WTC11 (cell line): ENCODE measurements around the gene TIAM2.

Experiments used
- ATF3 ChIP-seq: sonication (generic); formaldehyde crosslinking; conservative IDR thresholded peaks from 2 replicates; pipeline ENCODE4 v1.8.1; 2022; ENCODE audit warnings: mild to moderate bottlenecking, missing genetic modification reagents
- ETV6 ChIP-seq: sonication (generic); formaldehyde crosslinking; IDR thresholded peaks from 2 replicates; pipeline ENCODE4 v1.8.1; 2022; ENCODE audit warnings: mild to moderate bottlenecking, missing genetic modification reagents
- FOXP1 ChIP-seq: sonication (generic); formaldehyde crosslinking; IDR thresholded peaks from 2 replicates; pipeline ENCODE4 v1.8.0; 2022; ENCODE audit warnings: missing genetic modification reagents, mild to moderate bottlenecking, moderate library complexity, borderline replicate concordance
- FOXP4 ChIP-seq: sonication (generic); formaldehyde crosslinking; IDR thresholded peaks from 2 replicates; pipeline ENCODE4 v1.8.0; 2022; ENCODE audit warnings: mild to moderate bottlenecking, missing genetic modification reagents
- NR1H2 ChIP-seq: sonication (generic); formaldehyde crosslinking; IDR thresholded peaks from 2 replicates; pipeline ENCODE4 v1.9.0; 2021; ENCODE audit warnings: mild to moderate bottlenecking, moderate library complexity, missing genetic modification reagents
- SMAD3 ChIP-seq: sonication (generic); formaldehyde crosslinking; IDR thresholded peaks from 2 replicates; pipeline ENCODE4 v1.8.0; 2022; ENCODE audit warnings: missing genetic modification reagents, mild to moderate bottlenecking, borderline replicate concordance
- TP53 ChIP-seq: sonication (generic); formaldehyde crosslinking; IDR thresholded peaks from 2 replicates; pipeline ENCODE4 v1.8.1; 2023; ENCODE audit warnings: mild to moderate bottlenecking, missing genetic modification reagents
- ZNF138 ChIP-seq: sonication (generic); formaldehyde crosslinking; conservative IDR thresholded peaks from 2 replicates; pipeline ENCODE4 v1.8.1; 2022; ENCODE audit warnings: mild to moderate bottlenecking, moderate library complexity, missing genetic modification reagents
- TF ChIP-seq, protein P1 (sequence below): fragments of 200-600 bp; IDR thresholded peaks from 2 replicates; pipeline ENCODE4 v1.8.0; 2022; ENCODE audit warnings: antibody characterized with exemption
- TF ChIP-seq, protein P2 (sequence below): sonication (generic); formaldehyde crosslinking; IDR thresholded peaks from 2 replicates; pipeline ENCODE4 v1.8.1; 2023; ENCODE audit warnings: mild to moderate bottlenecking, missing genetic modification reagents

DNA sequence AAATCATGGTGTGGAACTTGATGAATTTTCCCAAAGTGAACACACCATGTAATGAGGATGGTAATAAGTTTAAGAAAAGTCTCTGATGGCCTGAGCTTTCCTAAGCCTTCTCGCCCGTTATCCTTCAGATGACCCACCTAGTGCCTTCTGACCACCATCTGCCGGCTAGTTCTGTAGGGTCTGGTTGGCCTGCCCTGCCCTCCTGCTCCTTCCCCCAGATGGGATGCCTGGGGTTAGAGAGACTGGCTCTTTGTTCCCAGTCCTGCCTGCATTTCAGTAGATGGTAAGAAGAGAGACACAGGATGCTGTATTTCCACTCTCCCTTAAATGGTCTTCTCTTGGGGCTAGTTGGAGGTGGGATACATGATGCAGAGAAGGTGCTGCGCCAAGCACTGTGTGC is 43.0 kb downstream of the TIAM2 start:
- TF ChIP-seq, protein P1, sequence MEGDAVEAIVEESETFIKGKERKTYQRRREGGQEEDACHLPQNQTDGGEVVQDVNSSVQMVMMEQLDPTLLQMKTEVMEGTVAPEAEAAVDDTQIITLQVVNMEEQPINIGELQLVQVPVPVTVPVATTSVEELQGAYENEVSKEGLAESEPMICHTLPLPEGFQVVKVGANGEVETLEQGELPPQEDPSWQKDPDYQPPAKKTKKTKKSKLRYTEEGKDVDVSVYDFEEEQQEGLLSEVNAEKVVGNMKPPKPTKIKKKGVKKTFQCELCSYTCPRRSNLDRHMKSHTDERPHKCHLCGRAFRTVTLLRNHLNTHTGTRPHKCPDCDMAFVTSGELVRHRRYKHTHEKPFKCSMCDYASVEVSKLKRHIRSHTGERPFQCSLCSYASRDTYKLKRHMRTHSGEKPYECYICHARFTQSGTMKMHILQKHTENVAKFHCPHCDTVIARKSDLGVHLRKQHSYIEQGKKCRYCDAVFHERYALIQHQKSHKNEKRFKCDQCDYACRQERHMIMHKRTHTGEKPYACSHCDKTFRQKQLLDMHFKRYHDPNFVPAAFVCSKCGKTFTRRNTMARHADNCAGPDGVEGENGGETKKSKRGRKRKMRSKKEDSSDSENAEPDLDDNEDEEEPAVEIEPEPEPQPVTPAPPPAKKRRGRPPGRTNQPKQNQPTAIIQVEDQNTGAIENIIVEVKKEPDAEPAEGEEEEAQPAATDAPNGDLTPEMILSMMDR: no peak
- no peak for TF ChIP-seq NR1H2 (CRISPR knock-in tag)
- TF ChIP-seq ETV6: no peak
- TF ChIP-seq TP53 (CRISPR knock-in tag): no peak
- TF ChIP-seq FOXP1: no peak
- TF ChIP-seq, protein P2, sequence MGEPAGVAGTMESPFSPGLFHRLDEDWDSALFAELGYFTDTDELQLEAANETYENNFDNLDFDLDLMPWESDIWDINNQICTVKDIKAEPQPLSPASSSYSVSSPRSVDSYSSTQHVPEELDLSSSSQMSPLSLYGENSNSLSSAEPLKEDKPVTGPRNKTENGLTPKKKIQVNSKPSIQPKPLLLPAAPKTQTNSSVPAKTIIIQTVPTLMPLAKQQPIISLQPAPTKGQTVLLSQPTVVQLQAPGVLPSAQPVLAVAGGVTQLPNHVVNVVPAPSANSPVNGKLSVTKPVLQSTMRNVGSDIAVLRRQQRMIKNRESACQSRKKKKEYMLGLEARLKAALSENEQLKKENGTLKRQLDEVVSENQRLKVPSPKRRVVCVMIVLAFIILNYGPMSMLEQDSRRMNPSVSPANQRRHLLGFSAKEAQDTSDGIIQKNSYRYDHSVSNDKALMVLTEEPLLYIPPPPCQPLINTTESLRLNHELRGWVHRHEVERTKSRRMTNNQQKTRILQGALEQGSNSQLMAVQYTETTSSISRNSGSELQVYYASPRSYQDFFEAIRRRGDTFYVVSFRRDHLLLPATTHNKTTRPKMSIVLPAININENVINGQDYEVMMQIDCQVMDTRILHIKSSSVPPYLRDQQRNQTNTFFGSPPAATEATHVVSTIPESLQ (CRISPR knock-in tag): no peak
- no peak for TF ChIP-seq SMAD3
- no peak for TF ChIP-seq ZNF138
- no peak for TF ChIP-seq FOXP4 (CRISPR knock-in tag)
- TF ChIP-seq ATF3 (CRISPR knock-in tag): no peak
